Stimulated activated CD8-positive, alpha-beta memory T cell treated with anti-CD3 and anti-CD28 coated beads, Interleukin-12 subunit alpha, Interleukin-12 subunit beta, amount 100 ng/mL, for 4 hours (primary cell): Measurements from ENCODE around the gene IMMT.
"Not testable (repeated sequence)": the region's sequence is repeated elsewhere in the genome, so short reads cannot be mapped to it uniquely, and the experiment has no call there.

ENCODE experiments used
- DNase-seq: peaks from one replicate; pipeline ENCODE4 v3.0.0-alpha.2; 2020; ENCODE audit warnings: low read depth

The IMMT gene

GRCh38 chr2:86226070-86226469, 30.8 kb upstream of the IMMT start:
- DNase-seq = no peak

DNA sequence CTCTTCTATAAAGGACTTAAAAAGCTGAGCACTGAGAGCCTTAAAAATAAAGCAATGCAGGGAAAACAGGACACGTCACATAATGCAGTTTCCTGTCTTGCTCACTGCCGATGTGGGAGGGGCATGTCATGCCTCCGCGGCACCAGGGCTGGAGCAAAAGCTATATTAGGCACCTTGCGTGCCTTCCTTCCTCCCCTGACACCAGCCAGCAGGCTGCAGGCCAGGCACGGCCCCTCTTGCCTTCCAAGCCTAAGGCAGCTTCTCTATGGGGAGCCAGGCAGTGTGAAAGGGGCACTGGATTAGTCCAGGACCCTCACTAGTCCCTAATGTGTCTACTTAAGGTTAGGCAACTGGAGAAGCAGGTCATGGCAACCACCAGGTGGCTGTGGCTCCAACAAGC, 30.3 kb upstream of the IMMT start:
- peak; percentile 5 for DNase-seq

GRCh38 chr2:86224645-86225355, 29.5 kb upstream of the IMMT start:
- DNase-seq = no peak

GRCh38 chr2:86223927-86224560, 28.8 kb upstream of the IMMT start:
- DNase-seq = no peak

- DNase-seq = no peak
Measured at GRCh38 chr2:86223140-86223926, 28.1 kb upstream of the IMMT start.

- DNase-seq = no peak
Measured at GRCh38 chr2:86221066-86221684, 25.9 kb upstream of the IMMT start.

GRCh38 chr2:86219896-86220295, 24.6 kb upstream of the IMMT start:
- no peak for DNase-seq

DNA sequence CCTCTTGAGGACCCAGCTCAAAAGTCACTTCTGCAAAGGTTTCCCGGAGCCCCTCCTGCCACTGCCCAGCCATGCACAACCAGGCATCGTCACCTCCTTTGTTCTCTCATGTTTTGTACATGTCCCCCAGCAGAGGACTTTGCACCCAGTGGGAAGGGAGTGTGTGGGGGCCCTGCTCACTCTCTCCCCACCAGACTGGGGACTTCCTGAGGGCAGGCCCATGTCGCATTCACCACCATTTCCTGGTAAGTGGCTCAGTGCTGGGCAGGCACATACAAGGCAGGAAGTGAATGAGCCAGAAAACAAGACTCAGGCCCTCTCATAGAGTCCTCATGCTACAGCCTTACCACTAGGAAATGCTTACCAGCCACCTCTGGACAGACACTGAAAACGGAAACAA, 22.9 kb upstream of the IMMT start:
- no peak for DNase-seq

DNA sequence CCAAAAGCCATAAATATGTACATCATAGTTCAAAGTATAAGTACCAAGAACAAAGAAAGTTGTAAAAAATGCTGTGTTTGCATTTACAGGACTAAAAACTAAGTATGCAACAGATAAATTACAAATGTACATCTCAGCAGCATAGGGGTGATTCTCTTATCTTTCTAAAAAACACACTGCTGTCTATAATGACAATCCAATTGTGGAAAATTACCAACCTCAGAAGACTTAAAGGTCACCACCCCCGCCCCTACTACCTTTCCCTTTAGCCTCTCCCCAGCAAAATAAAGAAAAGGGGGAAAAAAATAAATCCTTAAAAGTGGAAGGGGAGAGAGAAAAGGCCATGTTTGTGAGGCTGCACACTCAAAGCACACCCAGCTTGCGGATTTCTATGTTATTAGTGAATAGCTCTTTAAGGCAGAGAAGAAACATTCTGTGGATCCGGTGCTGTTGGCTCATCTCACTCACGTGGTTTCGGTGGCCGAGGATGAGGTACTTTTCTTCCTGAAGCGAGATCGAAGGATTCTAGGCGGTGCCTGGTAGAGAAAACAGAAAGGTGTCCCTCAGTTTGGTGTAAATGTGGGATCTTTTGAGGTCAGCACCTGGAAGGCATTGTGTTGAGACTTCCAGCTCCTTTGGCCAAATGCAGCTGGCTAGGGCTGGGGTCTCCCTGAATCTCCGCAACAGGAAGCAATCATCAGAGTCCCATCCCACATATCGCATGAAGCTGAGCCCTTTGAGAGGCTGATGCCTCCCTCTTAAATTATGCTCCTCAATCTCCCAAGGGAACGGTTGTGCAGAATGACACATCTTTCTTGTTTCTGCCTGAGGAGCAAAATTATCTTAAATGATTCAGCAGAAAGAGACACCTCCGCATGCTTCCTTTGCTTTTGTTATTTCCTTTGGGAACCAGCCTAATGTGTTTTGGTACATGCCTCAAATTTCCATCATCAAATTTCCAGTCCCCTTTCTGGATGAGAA, 21.6 kb upstream of the IMMT start:
- DNase-seq = no peak

- no peak for DNase-seq
Measured at GRCh38 chr2:86214503-86214832, 19.2 kb upstream of the IMMT start.

DNA sequence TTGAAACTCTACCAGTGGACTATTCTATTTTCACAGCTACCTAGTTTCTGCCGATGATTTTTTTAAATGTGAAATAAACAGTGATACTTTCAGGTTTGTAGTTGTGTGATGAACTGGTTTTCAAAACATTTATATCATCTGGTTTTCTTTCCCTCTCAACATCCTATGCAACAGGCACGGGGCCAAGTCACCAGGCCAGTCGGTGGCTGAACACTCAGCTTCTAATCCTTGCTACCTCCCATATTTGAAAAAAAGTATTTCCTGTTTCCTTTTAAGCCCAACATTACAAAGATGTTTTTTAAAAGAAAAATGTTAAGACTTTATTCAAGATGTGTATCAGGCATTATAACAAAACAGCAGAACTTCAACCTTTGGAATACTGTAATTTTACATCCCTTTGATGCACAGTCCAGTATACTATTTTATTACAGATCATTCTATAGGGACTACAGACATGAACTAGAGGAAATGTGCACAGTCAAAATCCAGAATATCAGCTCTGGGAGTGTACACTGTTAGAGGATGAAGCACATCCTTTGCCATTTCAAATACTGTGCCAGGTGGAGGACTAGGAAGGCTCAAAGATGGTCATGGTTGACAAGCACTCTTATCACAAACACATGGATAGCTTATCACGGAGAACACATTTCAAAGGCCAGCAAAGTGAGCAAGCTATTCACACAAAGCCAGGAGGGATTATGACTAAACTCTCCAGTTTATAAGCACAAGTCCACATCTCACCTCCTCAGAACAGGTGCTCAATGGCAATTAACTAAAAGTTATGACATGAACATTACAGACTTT, 18.6 kb upstream of the IMMT start:
- no peak for DNase-seq

DNA sequence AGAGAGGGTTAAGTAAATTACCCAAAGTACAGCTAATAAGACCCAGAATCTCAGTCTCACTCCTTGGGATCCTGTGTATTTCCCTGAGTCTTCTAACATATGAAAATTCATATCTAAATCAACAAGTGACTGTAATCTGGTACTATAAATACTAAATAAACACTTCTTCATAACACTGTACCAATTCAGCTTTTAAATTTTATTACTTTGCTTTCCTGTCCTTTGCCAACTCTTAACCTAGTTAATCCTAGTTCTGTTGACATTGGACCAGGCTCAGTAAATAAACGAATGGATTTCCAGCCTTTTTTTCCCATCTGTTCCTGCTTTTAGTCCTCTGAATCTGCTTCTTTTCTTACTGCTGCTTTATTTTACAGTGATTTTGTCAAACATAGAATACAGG, 17.8 kb upstream of the IMMT start:
- DNase-seq = no peak

- no peak for DNase-seq
Measured at GRCh38 chr2:86211796-86212188, 16.5 kb upstream of the IMMT start.

GRCh38 chr2:86211033-86211795, 16.0 kb upstream of the IMMT start:
- DNase-seq = no peak

- DNase-seq = no peak
Measured at GRCh38 chr2:86204458-86204857, 9.2 kb upstream of the IMMT start.

- no peak for DNase-seq
Measured at GRCh38 chr2:86203614-86204013, 8.4 kb upstream of the IMMT start.

DNA sequence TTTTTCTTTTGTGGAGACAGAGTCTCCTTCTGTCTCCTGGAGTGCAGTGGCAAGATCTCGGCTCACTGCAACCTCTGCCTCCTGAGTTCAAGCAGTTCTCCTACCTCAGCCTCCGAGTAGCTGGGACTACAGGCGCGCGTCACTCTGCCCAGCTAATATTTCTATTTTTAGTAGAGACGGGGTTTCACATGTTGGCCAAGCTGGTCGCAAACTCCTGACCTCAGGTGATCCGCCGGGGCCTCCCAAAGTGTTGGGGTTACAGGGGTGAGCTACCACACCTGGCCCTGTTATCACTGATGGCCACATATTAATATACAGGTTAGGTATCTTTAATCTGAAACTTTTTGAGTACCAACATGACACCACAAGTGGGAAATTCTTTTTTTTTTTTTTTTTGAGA, 7.4 kb upstream of the IMMT start:
- no peak for DNase-seq

DNA sequence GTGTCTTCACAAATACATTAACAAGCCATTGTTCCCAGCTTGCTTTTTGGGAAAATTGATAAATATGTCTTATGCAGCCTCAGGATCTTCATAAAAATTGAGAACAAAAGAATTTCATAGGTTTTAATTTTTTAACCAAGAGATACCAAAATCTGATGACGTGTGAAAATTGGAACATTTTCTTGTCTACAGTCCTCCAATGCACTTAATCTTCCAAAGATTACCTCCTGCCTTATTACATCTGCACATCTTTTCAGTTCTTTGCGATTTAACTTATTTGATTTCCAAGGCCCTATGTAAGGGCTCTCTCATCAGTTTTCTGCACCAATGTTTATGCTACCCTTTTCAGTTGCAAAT, 7.1 kb upstream of the IMMT start:
- no peak for DNase-seq

DNA sequence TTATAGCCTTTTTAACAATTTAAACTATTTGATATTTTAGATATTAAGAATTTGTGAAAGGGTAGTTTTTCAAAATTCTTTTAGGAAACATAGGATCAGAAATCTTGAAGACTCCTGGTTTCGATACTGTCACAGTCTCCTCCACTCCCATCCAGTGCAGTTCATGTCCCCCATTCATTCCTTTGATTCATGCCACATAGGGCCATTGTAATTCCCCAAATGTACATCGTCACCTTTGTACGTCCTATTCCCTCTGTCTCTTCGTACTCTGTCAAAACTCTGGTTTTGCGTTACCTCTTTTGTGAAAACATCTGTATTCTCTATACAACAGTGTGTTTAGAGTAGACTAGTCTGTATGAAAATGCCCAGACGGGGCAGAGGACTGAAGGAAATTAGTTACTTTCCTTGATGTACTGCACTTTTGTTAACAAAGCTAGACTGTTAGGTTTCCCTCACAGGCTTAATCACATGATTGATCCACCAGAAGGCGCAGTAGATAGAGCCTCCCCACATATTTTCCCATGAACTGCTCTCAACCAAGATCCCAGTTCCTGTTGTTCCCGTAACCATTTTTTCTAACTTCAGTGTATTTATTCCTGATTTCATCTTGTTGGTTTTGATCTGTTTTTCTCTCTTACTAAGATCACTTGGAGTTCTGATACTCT, 6.5 kb upstream of the IMMT start:
- no peak for DNase-seq

GRCh38 chr2:86200564-86200963, 5.3 kb upstream of the IMMT start:
- DNase-seq = not testable (repeated sequence)
